Subcutaneous abdominal adipose tissue (tissue), 5 donors: ENCODE data around the gene SEC14L2.

Source experiments
- H3K27ac ChIP-seq: one replicate; pipeline ENCODE4 v1.7.0; 2013; ENCODE audit warnings: low read depth, mild to moderate bottlenecking, inconsistent platforms, low read length, moderate library complexity
- H3K27me3 ChIP-seq, 5 donors: one replicate each; pipeline ENCODE4 v1.7.0; 2013; ENCODE audit warnings: low read length in 5 of 5, inconsistent platforms in 1 of 5; ENCODE audit not compliant: control insufficient read depth in 5 of 5, insufficient read depth in 4 of 5
- H3K36me3 ChIP-seq, 5 donors: one replicate each; pipeline ENCODE4 v1.7.0; 2013; ENCODE audit warnings: low read length in 5 of 5; ENCODE audit not compliant: control insufficient read depth in 5 of 5, insufficient read depth in 5 of 5
- H3K4me1 ChIP-seq, 5 donors: one replicate each; pipeline ENCODE4 v1.7.0; 2013; ENCODE audit warnings: low read length in 5 of 5, mild to moderate bottlenecking in 3 of 5, moderate library complexity in 1 of 5; ENCODE audit not compliant: control insufficient read depth in 5 of 5, insufficient read depth in 5 of 5
- H3K4me3 ChIP-seq, 5 donors: one replicate each; pipeline ENCODE4 v1.7.0; 2013; ENCODE audit warnings: low read length in 5 of 5, low read depth in 1 of 5
- H3K9ac ChIP-seq, 5 donors: one replicate each; pipeline ENCODE4 v1.7.0; 2013; ENCODE audit warnings: low read length in 5 of 5, mild to moderate bottlenecking in 4 of 5, moderate library complexity in 3 of 5
- H3K9me3 ChIP-seq, 5 donors: one replicate each; pipeline ENCODE4 v1.7.0; 2013; ENCODE audit warnings: low read length in 5 of 5; ENCODE audit not compliant: control insufficient read depth in 5 of 5
- donor health status: healthy.
- donor health status: healthy.
- donor health status: healthy.
- donor health status: healthy.
- donor health status: healthy.

The SEC14L2 gene

GRCh38 chr22:30373331-30374325, 23.2 kb upstream of the SEC14L2 start:
- peaks cover 0 to 10% (median 3%) of the 10 kb centered on the region in 5 donors for H3K36me3 ChIP-seq
- H3K9me3 ChIP-seq: no peaks in the 10 kb centered on the region
- H3K4me3 ChIP-seq: no peak overlapping the region
- H3K27me3 ChIP-seq: no peaks in the 10 kb centered on the region
- H3K27ac ChIP-seq: no peak overlapping the region
- H3K9ac ChIP-seq: no peak overlapping the region
- H3K4me1 ChIP-seq: peaks cover 0 to 12% (median 10%) of the 10 kb centered on the region in 5 donors

- Histone ChIP-seq H3K9ac (peak overlapping the region in 1 of 5 donors; percentile 9), H3K36me3 (peaks cover 0 to 25% (median 19%) of the 10 kb centered on the region in 5 donors), H3K9me3 (no peaks in the 10 kb centered on the region), H3K4me3 (no peak overlapping the region), H3K27me3 (no peaks in the 10 kb centered on the region), H3K27ac (no peak overlapping the region), H3K4me1 (peaks cover 0 to 12% (median 10%) of the 10 kb centered on the region in 5 donors)
Observed at GRCh38 chr22:30375312-30375849, 21.4 kb upstream of the SEC14L2 start.

GRCh38 chr22:30380011-30380410, 16.8 kb upstream of the SEC14L2 start:
- H3K4me3 ChIP-seq: no peak overlapping the region
- no peaks in the 10 kb centered on the region for H3K9me3 ChIP-seq
- H3K4me1 ChIP-seq: peaks cover 0 to 4% (median 0%) of the 10 kb centered on the region in 5 donors
- no peak overlapping the region for H3K27ac ChIP-seq
- H3K27me3 ChIP-seq: no peaks in the 10 kb centered on the region
- no peak overlapping the region for H3K9ac ChIP-seq
- peaks cover 0 to 62% (median 44%) of the 10 kb centered on the region in 5 donors for H3K36me3 ChIP-seq

- H3K4me1 ChIP-seq: peaks cover 0 to 7% (median 4%) of the 10 kb centered on the region in 5 donors
- no peak overlapping the region for H3K9ac ChIP-seq
- no peak overlapping the region for H3K4me3 ChIP-seq
- peaks cover 0 to 62% (median 44%) of the 10 kb centered on the region in 5 donors for H3K36me3 ChIP-seq
- H3K27me3 ChIP-seq: no peaks in the 10 kb centered on the region
- H3K9me3 ChIP-seq: no peaks in the 10 kb centered on the region
- H3K27ac ChIP-seq: no peak overlapping the region
Observed at GRCh38 chr22:30381264-30381663, 15.6 kb upstream of the SEC14L2 start.

- peaks cover 0 to 56% (median 42%) of the 10 kb centered on the region in 5 donors for H3K36me3 ChIP-seq
- H3K9me3 ChIP-seq: no peaks in the 10 kb centered on the region
- H3K9ac ChIP-seq: no peak overlapping the region
- no peak overlapping the region for H3K4me3 ChIP-seq
- no peak overlapping the region for H3K27ac ChIP-seq
- H3K4me1 ChIP-seq: peaks cover 0 to 13% (median 9%) of the 10 kb centered on the region in 5 donors
- H3K27me3 ChIP-seq: no peaks in the 10 kb centered on the region
Observed at GRCh38 chr22:30382340-30382739, 14.5 kb upstream of the SEC14L2 start.

GRCh38 chr22:30383061-30383460, 13.8 kb upstream of the SEC14L2 start:
- no peak overlapping the region for H3K9ac ChIP-seq

GRCh38 chr22:30385942-30386341, 10.9 kb upstream of the SEC14L2 start:
- Histone ChIP-seq H3K4me1 (peaks cover 0 to 17% (median 12%) of the 10 kb centered on the region in 5 donors), H3K36me3 (peaks cover 0 to 31% (median 22%) of the 10 kb centered on the region in 5 donors), H3K27me3 (no peaks in the 10 kb centered on the region), H3K9ac (peak overlapping the region in 2 of 5 donors; percentile 62 to 68), H3K4me3 (peak overlapping the region in 2 of 5 donors; percentile 18 to 73), H3K27ac (no peak overlapping the region), H3K9me3 (peaks cover 0 to 4% (median 0%) of the 10 kb centered on the region in 5 donors)

More at GRCh38 chr22:30383061-30383460, 13.8 kb upstream of the SEC14L2 start:
- no peaks in the 10 kb centered on the region for H3K27me3 ChIP-seq
- peaks cover 0 to 17% (median 12%) of the 10 kb centered on the region in 5 donors for H3K4me1 ChIP-seq
- H3K27ac ChIP-seq: no peak overlapping the region
- peaks cover 0 to 51% (median 40%) of the 10 kb centered on the region in 5 donors for H3K36me3 ChIP-seq
- no peaks in the 10 kb centered on the region for H3K9me3 ChIP-seq
- no peak overlapping the region for H3K4me3 ChIP-seq

GRCh38 chr22:30386608-30386959, 10.2 kb upstream of the SEC14L2 start:
- Histone ChIP-seq H3K4me1 (peaks cover 0 to 17% (median 12%) of the 10 kb centered on the region in 5 donors), H3K4me3 (peak overlapping the region; percentile 42 to 80 (median 76)), H3K27me3 (no peaks in the 10 kb centered on the region), H3K9me3 (peaks cover 0 to 6% (median 0%) of the 10 kb centered on the region in 5 donors), H3K9ac (peak overlapping the region in 3 of 5 donors; percentile 59 to 68 (median 62)), H3K27ac (no peak overlapping the region), H3K36me3 (peaks cover 0 to 25% (median 18%) of the 10 kb centered on the region in 5 donors)

- Histone ChIP-seq H3K9ac (peak within 1 kb of the TSS in 3 of 5 donors; percentile 59 to 68 (median 64)), H3K27me3 (no peaks in the 10 kb centered on the region), H3K4me1 (peaks cover 0 to 17% (median 12%) of the 10 kb centered on the region in 5 donors), H3K36me3 (peaks cover 0 to 21% (median 16%) of the 10 kb centered on the region in 5 donors), H3K4me3 (peak within 1 kb of the TSS; percentile 42 to 80 (median 76)), H3K27ac (no peak within 1 kb of the TSS), H3K9me3 (peaks cover 0 to 6% (median 0%) of the 10 kb centered on the region in 5 donors)
Observed at GRCh38 chr22:30386960-30387827, 9.6 kb upstream of the SEC14L2 start, which contains the start of gene RNF215. Gene RNF215, minus strand, starts transcription at chr22:30387411. Its CDS starts 98 bp downstream, at chr22:30387313.
